Measurements from ENCODE around the gene ONECUT3. TPM values are rescaled to one million over a fixed set of nuclear protein-coding genes. Genes with fewer than 3 reads are reported as not detected.
A peak's percentile ranks its signal among the peaks of the same experiment; 100 is the strongest.

The ONECUT3 gene
- polyA plus RNA-seq, 1 of the 3 experiments (the other 2 are of a cell fraction): not detected

DNA sequence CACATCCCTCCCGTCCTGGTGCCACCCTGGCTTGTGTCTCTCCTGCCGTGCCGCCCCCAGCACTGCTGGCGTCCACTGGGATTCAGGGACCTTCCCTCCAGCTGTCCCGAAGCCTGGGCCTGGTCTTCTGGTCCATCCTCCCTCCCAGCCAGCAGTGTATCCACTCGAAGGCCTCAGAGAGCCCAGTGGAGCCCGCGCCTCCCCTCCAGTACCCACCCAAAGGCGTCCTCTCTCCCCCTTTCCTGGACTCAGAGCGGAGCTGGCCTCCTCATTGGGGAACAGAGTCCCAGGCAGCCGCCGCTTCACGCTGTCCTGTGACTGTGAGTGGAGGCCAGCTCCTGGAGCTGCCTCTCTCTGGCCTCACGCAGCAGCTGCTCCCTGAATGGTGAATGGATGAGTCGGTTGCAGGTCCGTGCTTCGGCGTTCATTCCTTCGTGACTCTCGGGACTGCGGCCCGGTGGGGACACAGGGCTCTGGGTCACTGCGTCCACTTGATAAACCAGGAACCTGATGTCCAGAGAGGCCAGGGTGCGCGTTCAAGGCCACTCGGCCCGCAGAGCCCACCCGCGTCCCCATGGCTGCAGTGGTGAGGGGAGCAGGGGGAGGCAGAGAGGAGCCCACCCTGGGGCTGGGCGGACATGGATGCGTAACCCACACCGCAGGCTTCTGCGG lies 12.1 kb downstream of the ONECUT3 start:
- WGBS (ENCODE audit: low lambda C conversion rate): 11% methylated on average over 7 of the region's 33 CpGs
- no peak overlapping the region for H2AFZ ChIP-seq (ENCODE audit: low read depth)
- H3K27me3 ChIP-seq (ENCODE audit: insufficient read depth): peaks cover 81% of the 10 kb centered on the region
- CTCF ChIA-PET: interaction anchor here (1.2 to 9.3 kb wide), 13 partner anchors 9 to 219 kb away, joined by 3 to 128 read pairs (median 6); no protein-coding TSS in a partner anchor
- H3F3A ChIP-seq (replicated peaks; ENCODE audit: insufficient read depth): peaks cover 5% of the 10 kb centered on the region
- H3K4me1 ChIP-seq (ENCODE audit: control insufficient read depth in 1 of 2, insufficient read depth in 2 of 2, low read depth in 1 of 2, low read length in 1 of 2): no peaks in the 10 kb centered on the region
- H3K4me3 ChIP-seq (ENCODE audit: low read depth in 2 of 2, low read length in 1 of 2): no peak overlapping the region
- TF ChIP-seq GATA2 (CRISPR knock-in tag; IDR thresholded peaks at IDR 0.05): no peak
- TF ChIP-seq TEAD4 (IDR thresholded peaks at IDR 0.05; ENCODE audit: borderline replicate concordance, insufficient read depth): no peak
- TF ChIP-seq JUND (IDR thresholded peaks at IDR 0.05): no peak
- no peak for TF ChIP-seq NFIC (IDR thresholded peaks at IDR 0.05; ENCODE audit: borderline replicate concordance)
- TF ChIP-seq, protein P1, sequence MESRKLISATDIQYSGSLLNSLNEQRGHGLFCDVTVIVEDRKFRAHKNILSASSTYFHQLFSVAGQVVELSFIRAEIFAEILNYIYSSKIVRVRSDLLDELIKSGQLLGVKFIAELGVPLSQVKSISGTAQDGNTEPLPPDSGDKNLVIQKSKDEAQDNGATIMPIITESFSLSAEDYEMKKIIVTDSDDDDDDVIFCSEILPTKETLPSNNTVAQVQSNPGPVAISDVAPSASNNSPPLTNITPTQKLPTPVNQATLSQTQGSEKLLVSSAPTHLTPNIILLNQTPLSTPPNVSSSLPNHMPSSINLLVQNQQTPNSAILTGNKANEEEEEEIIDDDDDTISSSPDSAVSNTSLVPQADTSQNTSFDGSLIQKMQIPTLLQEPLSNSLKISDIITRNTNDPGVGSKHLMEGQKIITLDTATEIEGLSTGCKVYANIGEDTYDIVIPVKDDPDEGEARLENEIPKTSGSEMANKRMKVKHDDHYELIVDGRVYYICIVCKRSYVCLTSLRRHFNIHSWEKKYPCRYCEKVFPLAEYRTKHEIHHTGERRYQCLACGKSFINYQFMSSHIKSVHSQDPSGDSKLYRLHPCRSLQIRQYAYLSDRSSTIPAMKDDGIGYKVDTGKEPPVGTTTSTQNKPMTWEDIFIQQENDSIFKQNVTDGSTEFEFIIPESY (IDR thresholded peaks at IDR 0.05; ENCODE audit: borderline replicate concordance, low read depth): no peak
- TF ChIP-seq REST (IDR thresholded peaks at IDR 0.05; ENCODE audit: low read depth, low read length): no peak
- no peak for TF ChIP-seq RAD21 (IDR thresholded peaks at IDR 0.05; ENCODE audit: low read length)
- no peak for TF ChIP-seq PBX3 (IDR thresholded peaks at IDR 0.05)
- TF ChIP-seq, protein P2, sequence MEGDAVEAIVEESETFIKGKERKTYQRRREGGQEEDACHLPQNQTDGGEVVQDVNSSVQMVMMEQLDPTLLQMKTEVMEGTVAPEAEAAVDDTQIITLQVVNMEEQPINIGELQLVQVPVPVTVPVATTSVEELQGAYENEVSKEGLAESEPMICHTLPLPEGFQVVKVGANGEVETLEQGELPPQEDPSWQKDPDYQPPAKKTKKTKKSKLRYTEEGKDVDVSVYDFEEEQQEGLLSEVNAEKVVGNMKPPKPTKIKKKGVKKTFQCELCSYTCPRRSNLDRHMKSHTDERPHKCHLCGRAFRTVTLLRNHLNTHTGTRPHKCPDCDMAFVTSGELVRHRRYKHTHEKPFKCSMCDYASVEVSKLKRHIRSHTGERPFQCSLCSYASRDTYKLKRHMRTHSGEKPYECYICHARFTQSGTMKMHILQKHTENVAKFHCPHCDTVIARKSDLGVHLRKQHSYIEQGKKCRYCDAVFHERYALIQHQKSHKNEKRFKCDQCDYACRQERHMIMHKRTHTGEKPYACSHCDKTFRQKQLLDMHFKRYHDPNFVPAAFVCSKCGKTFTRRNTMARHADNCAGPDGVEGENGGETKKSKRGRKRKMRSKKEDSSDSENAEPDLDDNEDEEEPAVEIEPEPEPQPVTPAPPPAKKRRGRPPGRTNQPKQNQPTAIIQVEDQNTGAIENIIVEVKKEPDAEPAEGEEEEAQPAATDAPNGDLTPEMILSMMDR (IDR thresholded peaks at IDR 0.05): no peak
- TF ChIP-seq TAF1 (IDR thresholded peaks at IDR 0.05; ENCODE audit: borderline replicate concordance, low read depth, low read length): no peak
- TF ChIP-seq IRF3 (IDR thresholded peaks at IDR 0.05; ENCODE audit: low read depth, low read length): no peak
- TF ChIP-seq FOXJ3 (CRISPR knock-in tag; IDR thresholded peaks at IDR 0.05): no peak
- TF ChIP-seq POLR2AphosphoS5 (IDR thresholded peaks at IDR 0.05; ENCODE audit: low read depth, low read length): no peak
- TF ChIP-seq ELF1 (IDR thresholded peaks at IDR 0.05): no peak
- no peak for TF ChIP-seq EP300 (IDR thresholded peaks at IDR 0.05; ENCODE audit: borderline replicate concordance in 1 of 2, low read depth in 1 of 2, low read length in 1 of 2)
- no peak for TF ChIP-seq MXI1 (IDR thresholded peaks at IDR 0.05; ENCODE audit: low read depth, low read length)
- H3K27ac ChIP-seq (ENCODE audit: low read depth in 2 of 2, low read length in 1 of 2): no peak overlapping the region
- peaks cover 8% of the 10 kb centered on the region; the same call in 1 of the 2 replicates for H4K20me1 ChIP-seq (ENCODE audit: insufficient read depth)
- H3K9me2 ChIP-seq: no peaks in the 10 kb centered on the region
- POLR2A ChIA-PET: no interaction called here
- no peaks in the 10 kb centered on the region; the same call in 1 of the 2 replicates for H3K9me3 ChIP-seq
- H3K79me2 ChIP-seq (ENCODE audit: insufficient read depth): no peaks in the 10 kb centered on the region
- no peak overlapping the region for H3K4me2 ChIP-seq
- DNase-seq: peak; percentile 36
- no peak overlapping the region for H3K9ac ChIP-seq
- H3K36me3 ChIP-seq (replicated peaks in 1 of 2; ENCODE audit: control insufficient read depth in 1 of 2, insufficient read depth in 2 of 2, low read length in 1 of 2): no peaks in the 10 kb centered on the region
